WTC11 (cell line): ENCODE results near the gene ADCY10. TPM values are rescaled to one million over a fixed set of nuclear protein-coding genes. Genes with fewer than 3 reads are reported as not detected.
A peak's percentile ranks its signal among the peaks of the same experiment; 100 is the strongest.

Experiments used
- ATAC-seq: fragments of 200-7000 bp; cut with Tn5 transposase; 2 replicates; pipeline ENCODE4 v1.10.0; 2021; ENCODE audit warnings: mild to moderate bottlenecking, moderate library complexity
- CTCF ChIA-PET: fragments of 300-600 bp; sonication (Branson Sonifier 250); formaldehyde crosslinking; loops from one replicate; lab custom pipeline; 2021; ENCODE audit warnings: antibody characterized with exemption; lab: Charles Lee
- POLR2A ChIA-PET: fragments of 350-600 bp; sonication (Branson Sonifier 250); formaldehyde crosslinking; loops from one replicate; lab custom pipeline; 2021; ENCODE audit warnings: antibody characterized with exemption; lab: Charles Lee
- DNase-seq: peaks from one replicate; pipeline ENCODE4 v3.0.0; 2021; ENCODE audit warnings: low spot score
- H3K27ac Mint-ChIP-seq: 2 replicates; pipeline ENCODE4 v1.8.0; 2021; ENCODE audit warnings: mixed read lengths
- H3K27me3 Mint-ChIP-seq: 2 replicates; pipeline ENCODE4 v1.8.0; 2021; ENCODE audit warnings: low read depth, mild to moderate bottlenecking, moderate library complexity, mixed read lengths
- H3K36me3 Mint-ChIP-seq: 2 replicates; pipeline ENCODE4 v1.8.0; 2021; ENCODE audit warnings: mixed read lengths
- H3K4me1 Mint-ChIP-seq: 2 replicates; pipeline ENCODE4 v1.8.0; 2022; ENCODE audit warnings: mixed read lengths
- H3K4me3 Mint-ChIP-seq: 2 replicates; pipeline ENCODE4 v1.8.0; 2021; ENCODE audit warnings: mild to moderate bottlenecking, moderate library complexity, mixed read lengths
- H3K9me3 Mint-ChIP-seq: 2 replicates; pipeline ENCODE4 v1.8.0; 2021; ENCODE audit warnings: mixed read lengths
- ATF2 ChIP-seq: sonication (generic); formaldehyde crosslinking; IDR thresholded peaks from 2 replicates; pipeline ENCODE4 v1.8.1; 2022; ENCODE audit warnings: low read depth, missing genetic modification reagents, borderline replicate concordance
- CREM ChIP-seq: sonication (generic); formaldehyde crosslinking; IDR thresholded peaks from 2 replicates; pipeline ENCODE4 v1.8.1; 2022; ENCODE audit warnings: mild to moderate bottlenecking, missing genetic modification reagents, moderate library complexity
- E2F4 ChIP-seq: sonication (generic); formaldehyde crosslinking; IDR thresholded peaks from 2 replicates; pipeline ENCODE4 v1.8.1; 2022; ENCODE audit warnings: low read depth, mild to moderate bottlenecking, moderate library complexity, missing genetic modification reagents, borderline replicate concordance
- ELF4 ChIP-seq: sonication (generic); formaldehyde crosslinking; IDR thresholded peaks from 2 replicates; pipeline ENCODE4 v1.8.1; 2022; ENCODE audit warnings: low read depth, mild to moderate bottlenecking, moderate library complexity, missing genetic modification reagents
- FOXK1 ChIP-seq: sonication (generic); formaldehyde crosslinking; IDR thresholded peaks from 2 replicates; pipeline ENCODE4 v1.8.0; 2022; ENCODE audit warnings: mild to moderate bottlenecking, moderate library complexity, missing genetic modification reagents
- JAZF1 ChIP-seq: fragments of 250-450 bp; sonication (Bioruptor Pico); IDR thresholded peaks from 2 replicates; pipeline ENCODE4 v1.9.0; 2021; ENCODE audit warnings: moderate library complexity, mild to moderate bottlenecking, inconsistent platforms
- JUN ChIP-seq: sonication (generic); formaldehyde crosslinking; IDR thresholded peaks from 2 replicates; pipeline ENCODE4 v1.8.0; 2023; ENCODE audit warnings: mild to moderate bottlenecking, missing genetic modification reagents
- MLX ChIP-seq: sonication (generic); formaldehyde crosslinking; IDR thresholded peaks from 2 replicates; pipeline ENCODE4 v1.8.1; 2023; ENCODE audit warnings: mild to moderate bottlenecking, missing genetic modification reagents, moderate library complexity
- NR1H2 ChIP-seq: sonication (generic); formaldehyde crosslinking; IDR thresholded peaks from 2 replicates; pipeline ENCODE4 v1.9.0; 2021; ENCODE audit warnings: mild to moderate bottlenecking, moderate library complexity, missing genetic modification reagents
- SMAD3 ChIP-seq: sonication (generic); formaldehyde crosslinking; IDR thresholded peaks from 2 replicates; pipeline ENCODE4 v1.8.0; 2022; ENCODE audit warnings: missing genetic modification reagents, mild to moderate bottlenecking, borderline replicate concordance
- TEAD1 ChIP-seq: sonication (generic); formaldehyde crosslinking; IDR thresholded peaks from 2 replicates; pipeline ENCODE4 v1.8.0; 2022; ENCODE audit warnings: mild to moderate bottlenecking, missing genetic modification reagents
- TP53 ChIP-seq: sonication (generic); formaldehyde crosslinking; IDR thresholded peaks from 2 replicates; pipeline ENCODE4 v1.8.1; 2023; ENCODE audit warnings: mild to moderate bottlenecking, missing genetic modification reagents
- ZNF219 ChIP-seq: sonication (generic); formaldehyde crosslinking; IDR thresholded peaks from 2 replicates; pipeline ENCODE4 v1.8.0; 2023; ENCODE audit warnings: missing genetic modification reagents, mild to moderate bottlenecking, borderline replicate concordance
- ZNF416 ChIP-seq: fragments of 250-450 bp; sonication (Bioruptor Pico); IDR thresholded peaks from 2 replicates; pipeline ENCODE4 v1.9.0; 2021; ENCODE audit warnings: mild to moderate bottlenecking, inconsistent platforms
- ZNF532 ChIP-seq: fragments of 250-450 bp; sonication (Bioruptor Pico); IDR thresholded peaks from 2 replicates; pipeline ENCODE4 v1.9.0; 2021; ENCODE audit warnings: mild to moderate bottlenecking, borderline replicate concordance
- ZNF671 ChIP-seq: fragments of 250-450 bp; sonication (Bioruptor Pico); IDR thresholded peaks from 2 replicates; pipeline ENCODE4 v1.8.0; 2021; ENCODE audit warnings: mild to moderate bottlenecking
- ZSCAN18 ChIP-seq: fragments of 250-450 bp; sonication (Bioruptor Pico); IDR thresholded peaks from 2 replicates; pipeline ENCODE4 v2.1.2; 2022; ENCODE audit warnings: mild to moderate bottlenecking, moderate library complexity
- total RNA-seq: library from RNA; stranded (reverse); gene quantifications from 3 replicates; pipeline ENCODE4 v1.2.3, GENCODE V29; 2021

Gene ADCY10
- total RNA-seq, 1 experiment from 2014 or later: 0.07 TPM

- H3K9me3 Mint-ChIP-seq: peaks cover 5% of the 10 kb centered on the region
- DNase-seq (peak; percentile 31), ATAC-seq (peak; percentile 92)
- peak overlapping the region; percentile 92 for H3K27ac Mint-ChIP-seq
- H3K4me1 Mint-ChIP-seq: peaks cover 29% of the 10 kb centered on the region
- H3K27me3 Mint-ChIP-seq: no peaks in the 10 kb centered on the region; the same call in 1 of the 2 replicates
- H3K36me3 Mint-ChIP-seq: peaks cover 14% of the 10 kb centered on the region
- CTCF ChIA-PET: interaction anchor here (0.6 to 1.4 kb wide), 9 partner anchors 76 to 285 kb away, joined by 3 to 14 read pairs (median 3); partner anchors contain the start of gene MPZL1
- H3K4me3 Mint-ChIP-seq: no peak overlapping the region
- TF ChIP-seq CREM (CRISPR knock-in tag): no peak
- TF ChIP-seq TEAD1 (CRISPR knock-in tag): peak; percentile 29; the same call in 1 of the 2 replicates
- TF ChIP-seq MLX (CRISPR knock-in tag): no peak
- POLR2A ChIA-PET: interaction anchor here (0.7 to 1.2 kb wide), 3 partner anchors 90 to 217 kb away, joined by 3 to 8 read pairs (median 5); partner anchors contain the start of gene DCAF6
These were observed 116.9 kb downstream of the ADCY10 start for GRCh38 chr1:167797015-167797414.

- DNase-seq (no peak), ATAC-seq (peak; percentile 25)
- Mint-ChIP-seq H3K27me3 (no peaks in the 10 kb centered on the region), H3K36me3 (peaks cover 14% of the 10 kb centered on the region; the same call in 1 of the 2 replicates), H3K4me3 (no peak overlapping the region), H3K9me3 (no peaks in the 10 kb centered on the region), H3K4me1 (peaks cover 29% of the 10 kb centered on the region), H3K27ac (peak overlapping the region; percentile 87)
- POLR2A ChIA-PET: interaction anchor here (0.7 to 1.2 kb wide), 3 partner anchors 34 to 1226 kb away, joined by 3 to 8 read pairs (median 5); partner anchors contain the start of gene DCAF6
- CTCF ChIA-PET: interaction anchor here (0.6 to 1.4 kb wide), 11 partner anchors 26 to 286 kb away, joined by 3 to 14 read pairs (median 3); partner anchors contain the start of gene MPZL1
- TF ChIP-seq ZNF416: no peak
- no peak for TF ChIP-seq ATF2
- TF ChIP-seq CREM (CRISPR knock-in tag): no peak
- no peak for TF ChIP-seq ELF4
- no peak for TF ChIP-seq E2F4
- no peak for TF ChIP-seq ZNF219
- no peak for TF ChIP-seq NR1H2
- no peak for TF ChIP-seq ZNF532 (CRISPR knock-in tag)
- TF ChIP-seq JAZF1 (CRISPR knock-in tag): no peak
- no peak for TF ChIP-seq JUN (CRISPR knock-in tag)
- no peak for TF ChIP-seq SMAD3 (CRISPR knock-in tag)
- no peak for TF ChIP-seq TP53
- no peak for TF ChIP-seq ZSCAN18 (CRISPR knock-in tag)
- TF ChIP-seq ZNF671 (CRISPR knock-in tag): no peak
- TF ChIP-seq FOXK1 (CRISPR knock-in tag): no peak
These were observed 117.9 kb downstream of the ADCY10 start for GRCh38 chr1:167795810-167796740.
